SK-N-MC (cell line): Measurements from ENCODE around the gene EVI2B.

Experiments
- EZH2 ChIP-seq: fragments of 200-600 bp; sonication (generic); IDR thresholded peaks from one replicate; pipeline ENCODE4 v1.6.1; 2017; ENCODE audit warnings: antibody characterized with exemption
- POLR2AphosphoS5 ChIP-seq: IDR thresholded peaks from 2 replicates; pipeline ENCODE4 v1.6.1; 2012; ENCODE audit warnings: mild to moderate bottlenecking, low read depth, low read length, borderline replicate concordance

DNA sequence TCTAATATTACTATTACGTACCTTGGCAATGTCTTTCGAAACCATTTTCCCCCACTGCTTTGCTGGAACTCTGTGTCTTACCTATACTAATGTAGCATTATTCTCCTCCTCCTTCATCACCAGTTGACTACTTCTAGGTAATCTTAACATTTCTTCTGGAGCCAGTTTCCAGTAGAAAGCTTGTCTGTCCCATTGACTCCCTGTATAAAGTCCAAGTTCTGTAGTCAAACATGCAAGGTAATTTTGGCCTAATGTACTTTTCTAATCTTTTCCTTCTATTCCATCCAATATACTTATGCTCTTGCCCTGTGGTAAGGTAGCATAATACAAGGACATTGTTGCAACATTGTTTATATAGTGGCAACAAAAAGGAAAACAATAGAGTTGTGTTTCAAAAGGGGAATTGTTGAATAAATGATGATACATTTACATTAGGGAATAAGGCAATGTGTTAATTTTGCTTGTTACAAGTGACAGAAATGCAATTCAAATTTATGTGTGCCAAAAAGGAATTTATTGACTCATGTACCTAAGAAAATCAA is 44.7 kb downstream of the EVI2B start:
- no peak for TF ChIP-seq POLR2AphosphoS5
- no peak for TF ChIP-seq EZH2
